NOMO-1 (cell line): Measurements from ENCODE around the gene NAGLU.

Source experiments
- DNase-seq, 2 experiments: peaks; one replicate each; lab custom pipeline; 2025; ENCODE audit not compliant: unreplicated experiment in 2 of 2; lab: John Stamatoyannopoulos, UW

The NAGLU gene

DNA sequence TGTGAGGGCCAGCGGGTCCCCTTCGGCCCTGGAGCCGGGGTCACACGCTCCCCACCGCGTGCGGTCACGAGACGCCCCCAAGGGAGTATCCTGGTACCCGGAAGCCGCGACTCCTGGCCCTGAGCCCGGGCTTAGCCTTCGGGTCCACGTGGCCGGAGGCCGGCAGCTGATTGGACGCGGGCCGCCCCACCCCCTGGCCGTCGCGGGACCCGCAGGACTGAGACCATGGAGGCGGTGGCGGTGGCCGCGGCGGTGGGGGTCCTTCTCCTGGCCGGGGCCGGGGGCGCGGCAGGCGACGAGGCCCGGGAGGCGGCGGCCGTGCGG is at the start of gene NAGLU:
Gene NAGLU (plus strand): TSS at position 194 of the 324 bp plus-strand sequence. CDS start 32 bp downstream, at position 226.
- peak; percentile 86 to 87 for DNase-seq

DNA sequence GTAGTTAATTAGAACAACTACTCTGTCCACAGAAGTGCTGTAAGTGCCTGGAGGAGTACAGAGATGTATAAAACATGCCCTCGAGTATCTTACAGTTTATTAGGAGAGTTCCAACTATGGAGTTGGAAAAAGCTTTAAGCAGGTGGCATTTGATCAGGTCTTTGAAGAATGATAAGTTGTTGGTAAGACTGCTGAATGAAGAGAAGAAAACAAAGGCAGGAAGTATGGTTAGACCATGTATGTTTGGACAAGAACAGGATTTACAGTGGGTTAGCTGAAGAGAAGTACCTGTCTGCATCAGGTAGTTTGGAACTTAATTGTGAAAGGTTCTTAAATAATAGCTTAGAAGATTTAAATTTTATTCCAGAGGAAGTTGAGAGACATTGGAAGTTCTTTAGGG is 48.0 kb upstream of the NAGLU start:
- DNase-seq: no peak

DNA sequence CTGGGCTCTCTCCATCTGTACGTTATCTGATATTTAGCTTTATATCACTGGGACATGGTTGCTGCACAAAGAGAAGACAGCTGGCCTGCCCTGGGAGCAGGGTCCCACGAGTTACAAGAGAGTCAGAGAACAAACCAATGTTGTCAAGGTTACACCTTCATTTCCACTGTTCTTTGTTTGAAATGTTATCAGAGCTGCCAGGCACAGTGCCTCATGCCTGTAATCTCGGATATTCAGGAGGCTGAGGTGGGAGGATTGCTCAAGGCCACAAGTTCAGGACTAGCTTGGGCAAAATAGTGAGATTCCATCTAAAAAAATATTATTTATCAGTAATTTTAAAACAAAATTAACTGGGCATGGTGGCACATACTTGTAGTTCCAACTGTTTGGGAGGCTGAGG is 42.7 kb upstream of the NAGLU start:
- DNase-seq: no peak

DNA sequence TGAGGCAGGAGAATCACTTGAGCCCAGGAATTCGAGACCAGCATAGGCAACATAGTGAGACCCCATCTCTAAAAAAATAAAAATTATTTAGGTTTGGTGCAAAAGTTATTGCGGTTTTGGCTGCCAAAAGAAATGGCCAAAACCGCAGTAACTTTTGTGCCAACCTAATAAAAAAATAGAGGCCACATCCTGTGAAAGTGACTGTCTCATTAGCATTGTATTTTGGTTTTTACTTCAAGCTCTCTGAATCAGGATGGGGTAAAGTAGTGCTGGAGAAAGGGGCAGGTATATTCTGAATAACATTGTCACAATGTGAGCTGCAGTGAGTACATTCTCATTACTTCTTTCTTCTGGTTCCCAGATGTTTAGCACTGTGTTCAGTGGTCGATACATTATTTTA is 41.4 kb upstream of the NAGLU start:
- DNase-seq: no peak

DNA sequence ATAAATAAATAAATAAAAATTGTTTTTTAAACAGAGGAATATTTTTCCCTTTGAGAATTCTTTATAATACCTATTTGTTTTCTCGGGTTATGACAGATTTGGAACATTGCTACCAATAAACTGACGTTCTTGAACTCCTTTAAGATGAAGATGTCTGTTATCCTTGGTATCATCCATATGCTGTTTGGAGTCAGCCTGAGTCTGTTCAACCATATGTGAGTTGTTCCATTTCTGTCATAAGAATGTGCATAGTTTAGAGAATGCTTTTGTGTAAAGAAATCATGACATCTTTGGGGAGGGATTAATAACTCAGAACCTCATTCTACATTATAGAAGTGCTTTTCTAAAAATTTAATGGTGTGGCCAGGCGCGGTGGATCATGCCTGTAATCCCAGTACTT is 37.2 kb upstream of the NAGLU start:
- no peak for DNase-seq

DNA sequence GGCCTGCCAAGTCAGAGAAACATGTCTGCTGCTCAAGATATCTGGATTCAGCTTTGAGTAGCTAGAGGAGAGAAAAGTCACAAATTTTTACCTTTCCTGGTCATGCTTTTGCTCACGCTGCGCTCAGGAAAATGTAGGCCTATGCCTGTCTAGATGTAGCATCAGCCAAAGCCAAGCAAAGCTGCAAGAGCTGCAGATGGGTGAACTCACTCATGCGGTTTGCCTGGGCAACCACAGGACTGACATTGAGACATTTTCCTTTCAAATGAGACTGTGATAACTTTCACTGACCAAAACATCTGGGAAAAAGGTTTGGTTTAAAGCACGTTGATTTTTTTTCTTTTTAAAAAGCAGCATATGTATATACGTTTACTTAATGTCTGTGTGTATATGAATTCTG is 34.0 kb upstream of the NAGLU start:
- DNase-seq: no peak

DNA sequence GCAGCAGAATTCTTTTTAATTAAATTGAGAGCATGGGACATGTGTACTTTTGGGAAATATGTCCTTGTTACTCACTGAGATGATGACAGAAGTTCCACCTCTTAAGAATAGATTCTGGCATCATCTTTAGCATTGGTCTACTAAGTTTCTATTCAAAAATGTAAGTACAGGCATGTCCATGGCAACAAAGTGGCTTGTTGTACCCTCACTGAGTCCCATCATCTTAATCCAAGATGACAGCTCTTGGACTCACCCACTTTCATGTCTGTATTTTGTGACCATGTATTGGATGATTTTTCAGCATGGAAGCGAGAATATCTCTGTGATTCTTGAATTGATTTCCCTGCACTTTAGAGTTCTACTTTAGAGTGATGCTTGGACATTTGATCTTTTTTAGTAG is 33.1 kb upstream of the NAGLU start:
- DNase-seq: no peak

DNA sequence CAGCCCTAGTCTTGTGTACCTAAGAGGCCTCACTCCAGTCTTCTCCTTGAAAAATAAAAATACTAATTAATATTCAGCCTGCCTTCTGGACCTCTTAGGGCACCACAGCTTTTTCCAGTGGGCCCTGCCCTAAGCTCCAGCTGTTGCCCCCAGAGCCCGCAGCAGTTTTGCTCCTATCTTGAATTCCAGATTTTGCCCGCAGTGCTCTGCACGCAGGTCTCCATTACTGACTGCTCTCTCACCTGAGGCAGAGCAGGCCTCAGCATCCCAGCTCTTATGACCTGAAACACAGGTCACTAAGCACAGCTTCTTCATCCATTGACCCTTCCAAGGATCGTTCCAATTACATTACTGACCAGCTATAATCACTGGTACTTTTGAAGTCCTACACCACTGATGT is 28.4 kb upstream of the NAGLU start:
- no peak for DNase-seq

DNA sequence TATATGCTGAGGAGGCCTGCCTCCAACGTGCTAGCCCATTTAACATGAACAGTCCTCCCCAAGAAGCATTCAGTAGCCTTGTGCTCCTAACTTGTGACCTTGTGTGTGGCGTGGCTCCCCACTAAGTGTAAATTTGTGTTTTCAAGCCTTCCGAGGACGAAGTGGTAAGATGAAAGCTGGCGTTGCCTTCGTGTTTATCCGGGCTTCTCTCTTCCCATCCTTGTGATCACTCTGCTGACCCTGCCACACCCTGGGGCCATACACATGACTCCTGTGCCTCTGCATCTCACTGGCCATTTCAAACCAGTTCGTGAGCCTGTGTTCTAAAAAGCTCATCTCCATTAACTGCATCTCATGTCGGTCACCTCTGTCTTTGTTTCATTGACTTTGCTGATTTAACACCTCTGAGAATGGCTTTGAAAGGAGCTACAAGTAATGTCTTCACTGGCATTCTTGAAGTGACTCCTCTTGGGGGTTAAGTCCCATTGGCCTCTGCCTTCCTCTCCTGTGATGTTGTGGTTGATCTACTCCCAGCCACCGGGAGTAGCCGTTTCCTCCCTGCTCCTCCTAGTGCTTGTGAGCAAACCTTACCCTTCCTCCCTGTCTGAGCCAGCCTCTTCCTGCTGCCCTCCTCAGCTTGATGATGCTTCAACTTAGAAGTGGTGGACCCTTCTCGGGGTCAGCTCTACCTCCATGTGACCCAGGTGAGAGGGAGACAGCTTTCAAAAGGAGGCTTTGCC is 27.4 kb upstream of the NAGLU start:
- no peak for DNase-seq

DNA sequence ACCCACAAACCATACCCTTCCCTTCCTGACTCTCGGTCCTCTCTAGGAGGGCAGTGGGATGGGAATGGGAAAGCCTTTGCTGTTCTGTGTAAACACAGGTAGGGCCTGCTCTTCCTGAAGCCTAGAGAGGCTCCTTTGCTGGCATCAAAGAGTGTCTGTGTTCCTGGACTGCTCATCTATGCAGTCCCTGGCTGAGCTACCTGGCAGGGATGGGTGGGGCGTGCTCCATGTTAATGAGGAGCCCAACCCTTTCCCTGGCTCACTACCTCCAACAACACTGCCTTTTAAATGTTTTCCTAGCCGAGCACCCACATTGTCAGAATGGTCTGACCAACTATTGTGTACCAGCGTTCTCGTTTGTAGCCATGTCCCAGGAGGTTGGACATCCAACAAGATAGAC is 26.6 kb upstream of the NAGLU start:
- no peak for DNase-seq

DNA sequence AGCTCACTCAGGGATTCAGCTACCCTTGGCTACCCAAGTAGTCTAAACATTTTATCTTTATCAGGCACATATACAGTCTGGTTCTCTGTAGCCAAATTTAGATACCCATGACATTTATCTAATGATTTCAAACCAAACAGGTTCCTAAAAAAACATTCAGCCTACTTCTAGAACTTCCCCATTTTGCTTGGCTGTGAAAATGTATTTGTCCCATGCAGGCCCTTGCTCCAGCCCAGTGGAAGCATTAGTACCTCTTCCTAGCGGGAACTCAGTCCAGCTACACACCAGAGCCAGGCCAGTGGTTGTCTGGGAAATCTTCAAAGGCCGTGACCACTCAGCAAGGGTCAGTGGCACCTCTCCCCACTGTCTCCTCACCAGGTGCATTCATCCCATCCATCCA is 26.2 kb upstream of the NAGLU start:
- DNase-seq: peak in 1 of 2 experiments; percentile 9

DNA sequence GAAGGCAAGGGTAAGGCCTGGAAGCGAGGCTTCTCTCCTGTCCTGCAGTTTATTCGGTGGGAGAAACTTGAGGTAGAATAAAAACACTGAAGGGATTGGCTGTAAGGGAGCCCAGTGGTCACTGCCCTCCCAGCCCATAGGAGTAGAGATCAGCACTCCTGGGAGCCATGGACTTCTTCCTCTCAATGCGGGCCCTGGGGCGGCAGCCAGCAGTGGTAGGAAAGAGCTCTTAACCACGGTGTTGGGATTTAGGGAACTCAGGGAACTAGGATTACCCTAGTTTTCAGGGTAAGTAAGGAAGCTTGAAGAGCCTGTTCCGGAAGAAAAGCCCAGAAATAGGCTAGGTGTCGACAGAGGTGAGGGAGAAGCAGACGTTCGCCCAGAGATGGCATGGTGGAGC is 23.8 kb upstream of the NAGLU start:
- DNase-seq: no peak

DNA sequence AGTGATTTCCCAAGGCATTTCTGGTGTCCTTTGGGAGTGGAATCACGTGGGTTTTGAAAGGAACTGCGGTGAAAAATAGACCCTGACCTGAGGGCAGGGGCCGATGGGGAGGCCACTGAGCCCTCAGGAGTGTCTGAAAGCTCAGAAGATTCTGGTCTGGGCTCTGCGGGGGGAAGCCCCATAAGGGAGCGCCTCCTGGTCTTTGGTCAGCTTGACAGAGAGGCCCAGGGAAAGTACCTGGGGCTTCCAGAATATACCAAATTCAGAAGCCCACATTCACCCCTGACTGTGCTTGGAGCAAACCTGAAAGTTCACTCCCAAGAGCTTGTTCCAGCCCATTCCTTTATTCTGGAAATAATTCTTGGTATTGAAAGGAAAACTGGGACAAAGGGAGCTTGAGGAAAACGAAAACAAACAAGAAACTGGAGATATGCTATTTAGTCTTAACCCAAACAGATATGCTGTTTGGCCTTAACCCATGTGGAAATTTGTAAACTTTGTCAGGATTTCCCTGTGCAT is 23.2 kb upstream of the NAGLU start:
- no peak for DNase-seq

DNA sequence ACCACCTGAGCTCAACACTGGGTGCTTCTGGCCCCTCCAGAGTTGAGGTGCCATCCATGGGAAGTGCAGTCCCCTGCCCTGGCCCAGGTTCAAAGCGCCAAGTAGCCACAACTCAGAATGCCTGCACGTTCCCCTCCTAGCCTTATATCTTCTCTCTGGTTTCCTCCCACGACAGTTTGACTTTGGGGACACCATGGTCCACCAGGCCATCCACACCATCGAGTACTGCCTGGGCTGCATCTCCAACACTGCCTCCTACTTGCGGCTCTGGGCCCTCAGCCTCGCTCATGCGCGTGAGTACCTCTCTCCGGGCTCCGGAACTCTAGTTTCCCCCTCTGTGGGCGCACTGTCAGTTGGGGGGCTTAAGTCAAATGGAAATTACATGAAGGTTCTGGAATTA is 22.4 kb upstream of the NAGLU start:
- DNase-seq: no peak

DNA sequence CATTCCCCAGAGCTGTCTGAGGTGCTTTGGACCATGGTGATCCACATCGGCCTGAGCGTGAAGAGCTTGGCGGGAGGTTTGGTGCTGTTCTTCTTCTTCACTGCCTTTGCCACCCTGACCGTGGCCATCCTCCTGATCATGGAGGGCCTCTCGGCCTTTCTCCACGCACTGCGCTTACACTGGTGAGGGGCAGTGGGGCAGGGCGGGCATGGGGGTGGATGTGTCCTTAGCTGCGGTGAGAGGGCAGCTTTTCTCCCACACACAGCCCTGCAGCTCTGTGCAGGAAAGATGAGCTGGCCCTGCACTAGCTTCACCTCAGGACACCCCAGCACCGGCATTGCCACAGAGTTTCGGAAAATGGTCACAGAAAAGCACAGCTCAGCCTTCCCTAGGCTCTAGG is 21.8 kb upstream of the NAGLU start:
- DNase-seq: no peak

DNA sequence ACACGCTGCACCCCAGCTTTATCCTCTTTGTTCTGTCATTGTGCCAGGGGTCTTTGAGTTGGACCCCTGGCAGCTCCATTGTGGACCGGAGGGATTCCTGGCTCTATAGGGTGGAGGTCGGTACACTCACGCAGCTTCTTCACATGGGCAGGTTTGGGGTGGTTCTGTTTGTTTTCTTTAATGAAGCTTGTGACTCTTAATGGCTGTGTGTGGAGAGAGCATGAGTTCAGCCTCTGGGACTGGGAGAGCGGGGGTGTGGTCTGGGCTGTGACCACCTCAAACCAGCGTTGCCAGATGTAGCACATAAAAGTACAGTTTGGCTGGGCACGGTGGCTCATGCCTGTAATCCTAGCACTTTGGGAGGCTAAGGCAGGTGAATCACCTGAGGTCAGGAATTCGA is 21.2 kb upstream of the NAGLU start:
- DNase-seq: no peak

DNA sequence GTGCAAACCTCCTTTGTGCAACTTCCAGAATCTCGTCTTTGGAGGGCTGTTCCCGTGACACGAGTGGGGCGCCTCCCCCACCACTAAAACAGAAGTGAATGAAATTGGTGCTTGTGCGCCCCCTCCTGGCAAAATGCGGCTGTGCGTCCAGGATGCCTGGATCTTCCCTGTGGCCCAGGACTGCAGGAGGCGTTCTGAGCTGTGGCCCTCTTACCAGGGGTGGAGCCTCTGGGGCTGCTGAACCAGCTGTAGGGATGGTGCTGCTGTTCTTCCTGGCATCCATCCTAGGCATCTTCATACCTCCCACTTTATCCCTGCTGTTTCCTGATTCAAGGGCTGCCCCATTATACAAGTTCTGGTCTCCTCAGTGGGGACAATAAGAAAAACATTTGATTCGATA is 18.5 kb upstream of the NAGLU start:
- peak; percentile 58 to 60 for DNase-seq

DNA sequence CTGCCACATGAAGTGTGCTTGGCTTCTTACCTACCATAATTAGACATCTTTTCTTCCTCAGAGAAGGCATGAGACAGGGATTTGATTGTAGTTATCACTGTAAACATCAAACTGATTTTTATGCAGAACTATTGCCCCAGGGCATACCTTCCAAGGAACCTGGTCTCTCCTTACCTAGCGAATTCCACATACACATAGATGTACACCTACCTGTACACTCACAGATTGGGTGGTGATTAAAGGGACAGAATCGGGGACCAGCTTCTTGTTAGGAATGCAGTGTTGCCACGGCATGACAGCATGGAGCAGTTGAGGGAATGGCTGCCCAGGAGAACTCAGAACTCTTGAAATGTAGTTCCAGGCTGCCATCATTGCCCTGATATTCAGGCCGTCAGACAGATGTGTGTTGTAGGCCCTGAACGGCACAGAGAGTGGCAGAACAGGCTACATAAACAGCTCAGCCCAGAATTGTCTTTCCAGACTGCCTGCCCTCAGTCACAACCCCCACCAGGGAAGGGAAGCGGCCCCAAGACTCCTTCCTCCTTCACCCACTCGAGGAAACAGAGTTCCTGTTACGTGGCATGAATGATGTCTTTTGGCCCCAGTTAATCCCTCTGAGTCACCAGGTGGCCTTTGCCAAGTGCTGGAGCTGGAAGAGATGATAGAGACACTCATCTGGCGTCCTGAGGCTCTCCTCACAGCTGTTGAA is 17.8 kb upstream of the NAGLU start:
- peak; percentile 45 to 53 for DNase-seq

DNA sequence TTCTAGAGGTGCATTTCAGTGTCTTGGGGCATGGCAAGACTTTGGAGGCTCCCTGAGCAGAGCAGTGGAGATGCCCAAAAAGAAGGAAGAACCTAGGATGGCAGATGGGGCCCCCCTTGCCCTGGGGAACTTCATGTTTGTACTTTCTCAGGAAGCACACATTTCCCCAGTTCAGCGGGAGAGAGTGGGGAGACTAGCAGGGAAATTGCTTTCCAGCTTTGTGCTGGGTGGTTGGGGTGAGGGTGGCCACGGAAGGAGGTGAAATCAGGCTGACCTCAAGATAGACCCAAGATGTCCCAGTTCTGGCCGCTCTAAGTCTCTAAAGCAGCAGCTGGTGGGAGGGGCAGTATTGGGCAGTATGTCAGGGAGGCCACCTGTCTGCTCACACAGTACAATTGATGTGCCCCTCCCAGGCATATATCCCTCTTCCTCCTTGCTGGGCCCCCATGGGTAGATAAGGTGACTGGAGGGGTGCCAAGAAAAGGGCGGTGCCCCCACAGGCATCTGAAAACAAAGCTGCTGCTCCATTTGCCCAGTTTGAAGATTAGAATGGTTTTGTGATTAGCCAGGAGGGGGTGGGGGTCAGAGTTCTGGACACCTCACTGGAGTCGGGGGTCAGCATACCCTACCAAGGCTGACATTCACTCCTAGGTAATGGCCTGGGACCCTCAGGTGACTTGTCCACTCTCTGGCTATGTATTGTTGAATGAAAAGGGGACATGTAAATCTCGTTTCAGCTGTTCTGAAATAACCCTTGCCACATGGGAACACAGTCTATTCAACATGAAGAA is 17.1 kb upstream of the NAGLU start:
- no peak for DNase-seq

DNA sequence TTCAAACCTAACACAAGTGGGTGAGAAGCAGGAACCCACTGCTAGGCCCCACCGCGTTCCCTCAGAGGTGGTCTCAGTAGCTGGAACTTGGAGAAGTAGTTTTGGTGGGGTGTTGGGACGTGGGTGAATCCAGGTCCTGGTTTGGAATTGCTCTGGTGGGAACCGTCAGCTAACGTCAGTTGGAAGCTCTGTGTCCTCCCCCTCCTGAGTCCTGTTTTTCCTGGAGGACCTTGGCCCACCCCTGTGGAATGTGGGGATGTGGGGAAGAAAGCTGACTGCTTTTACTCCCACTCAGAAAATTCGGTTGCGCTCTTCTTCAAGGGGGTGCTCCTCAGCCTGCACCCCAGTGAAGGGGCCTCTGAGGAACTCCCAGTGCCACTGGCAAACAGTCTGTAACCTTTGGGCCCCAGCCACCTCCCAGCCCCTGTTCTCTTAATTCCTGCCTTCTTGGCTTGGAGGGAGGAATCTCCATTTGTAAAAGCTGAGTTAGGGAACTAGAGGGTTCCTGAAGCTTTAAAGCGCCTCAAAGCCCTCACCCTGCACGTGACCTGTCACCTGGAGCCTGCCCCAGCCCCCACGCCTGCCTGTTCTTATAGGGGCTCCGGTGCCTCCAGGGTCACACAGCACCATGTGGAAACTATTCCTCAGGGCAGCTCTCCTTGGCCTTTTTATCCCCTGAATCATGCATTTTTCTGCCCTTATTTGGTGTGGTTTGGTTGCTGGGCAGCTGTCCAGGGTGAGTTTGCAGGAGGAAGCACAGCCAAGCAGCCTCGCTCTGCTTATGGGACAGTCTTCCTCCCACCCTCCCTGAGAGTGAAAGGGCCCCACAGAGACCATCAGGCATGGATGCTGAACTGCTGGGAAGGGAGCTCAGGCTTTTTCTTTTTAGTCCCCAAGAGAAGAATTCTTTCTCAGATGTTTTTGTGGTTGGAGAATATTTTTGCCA is 16.2 kb upstream of the NAGLU start:
- no peak for DNase-seq
